Coronary artery (tissue), 2 donors: ENCODE data around the gene CHERP.
"Not testable (repeated sequence)": the region's sequence is repeated elsewhere in the genome, so short reads cannot be mapped to it uniquely, and the experiment has no call there.

Experiments used
- DNase-seq: peaks from one replicate; pipeline ENCODE4 v3.0.0-alpha.2; 2017; ENCODE audit warnings: low spot score
- H3K27ac ChIP-seq, 2 donors: fragments of 200-600 bp; sonication (generic); one replicate each; pipeline ENCODE4 v1.5.1; 2016 to 2019
- H3K4me3 ChIP-seq: fragments of 200-600 bp; sonication (generic); 2 replicates; pipeline ENCODE4 v1.5.1; 2016; ENCODE audit warnings: mild to moderate bottlenecking, moderate library complexity
- CTCF ChIP-seq: fragments of 200-600 bp; sonication (generic); IDR thresholded peaks from one replicate; pipeline ENCODE4 v1.5.1; 2019; ENCODE audit warnings: antibody characterized with exemption

Gene CHERP

GRCh38 chr19:16516923-16517610 is 25.2 kb downstream of the CHERP start:
- Histone ChIP-seq H3K27ac (no peak overlapping the region), H3K4me3 (no peak overlapping the region)
- TF ChIP-seq CTCF = no peak
- no peak for DNase-seq

- no peak overlapping the region for H3K4me3 ChIP-seq
- DNase-seq = no peak
- H3K27ac ChIP-seq = no peak overlapping the region
- TF ChIP-seq CTCF = no peak
These were observed 25.9 kb downstream of the CHERP start for GRCh38 chr19:16516381-16516780.

GRCh38 chr19:16514383-16515019 is 27.7 kb downstream of the CHERP start:
- no peak for TF ChIP-seq CTCF
- no peak for DNase-seq
- Histone ChIP-seq H3K4me3 (no peak overlapping the region), H3K27ac (no peak overlapping the region)

- H3K27ac ChIP-seq, H3K4me3 ChIP-seq, DNase-seq: not testable (repeated sequence)
These were observed 29.6 kb downstream of the CHERP start for GRCh38 chr19:16512611-16513010.

GRCh38 chr19:16509141-16510061 is 32.8 kb downstream of the CHERP start:
- TF ChIP-seq CTCF = no peak
- DNase-seq = no peak
- H3K27ac ChIP-seq = peak overlapping the region in 1 of 2 donors; percentile 45
- H3K4me3 ChIP-seq = no peak overlapping the region

GRCh38 chr19:16508546-16508945 is 33.7 kb downstream of the CHERP start:
- no peak for DNase-seq
- Histone ChIP-seq H3K4me3 (no peak overlapping the region), H3K27ac (no peak overlapping the region)
- no peak for TF ChIP-seq CTCF

GRCh38 chr19:16506961-16507360 is 35.3 kb downstream of the CHERP start:
- Histone ChIP-seq H3K27ac (no peak overlapping the region), H3K4me3 (no peak overlapping the region)
- no peak for DNase-seq
- TF ChIP-seq CTCF = no peak

- not testable (repeated sequence) for H3K27ac ChIP-seq, H3K4me3 ChIP-seq, DNase-seq
These were observed 36.1 kb downstream of the CHERP start for GRCh38 chr19:16506161-16506560.
